H9 (cell line): Measurements from ENCODE around the gene MMP14. TPM values are rescaled to one million over a fixed set of nuclear protein-coding genes. Genes with fewer than 3 reads are reported as not detected.

Experiments
- DNase-seq: peaks from one replicate; pipeline ENCODE4 v3.0.0-alpha.2; 2017
- H2AFZ ChIP-seq: one replicate; pipeline ENCODE4 v1.6.1; 2013; ENCODE audit warnings: mild to moderate bottlenecking, low read length, control low read depth, moderate library complexity
- H2AK5ac ChIP-seq: 2 replicates; pipeline ENCODE4 v1.6.1; 2013; ENCODE audit warnings: low read length, control low read depth, mixed read lengths; ENCODE audit not compliant: insufficient read length
- H2BK120ac ChIP-seq: one replicate; pipeline ENCODE4 v1.6.1; 2013; ENCODE audit warnings: low read depth, mild to moderate bottlenecking, low read length, control low read depth, inconsistent platforms; ENCODE audit not compliant: poor library complexity, severe bottlenecking
- H2BK12ac ChIP-seq: 2 replicates; pipeline ENCODE4 v1.6.1; 2013; ENCODE audit warnings: low read length, control low read depth, mixed read lengths, low read depth; ENCODE audit not compliant: insufficient read length
- H2BK15ac ChIP-seq: 2 replicates; pipeline ENCODE4 v1.6.1; 2013; ENCODE audit warnings: low read depth, low read length, control low read depth
- H2BK20ac ChIP-seq: one replicate; pipeline ENCODE4 v1.6.1; 2013; ENCODE audit warnings: low read depth, mild to moderate bottlenecking, low read length, control low read depth, inconsistent platforms; ENCODE audit not compliant: poor library complexity, severe bottlenecking
- H2BK5ac ChIP-seq: 2 replicates; pipeline ENCODE4 v1.6.1; 2013; ENCODE audit warnings: low read length, control low read depth, mixed read lengths; ENCODE audit not compliant: insufficient read length
- H3K14ac ChIP-seq: 2 replicates; pipeline ENCODE4 v1.6.1; 2013; ENCODE audit warnings: low read length, control low read depth; ENCODE audit not compliant: insufficient read depth
- H3K18ac ChIP-seq: 2 replicates; pipeline ENCODE4 v1.6.1; 2013; ENCODE audit warnings: low read depth, mild to moderate bottlenecking, mixed read lengths, low read length, control low read depth; ENCODE audit not compliant: insufficient read length
- H3K23ac ChIP-seq: 2 replicates; pipeline ENCODE4 v1.6.1; 2013; ENCODE audit warnings: low read length, control low read depth, mixed read lengths, low read depth; ENCODE audit not compliant: insufficient read length
- H3K23me2 ChIP-seq: 2 replicates; pipeline ENCODE4 v1.6.1; 2013; ENCODE audit warnings: low read depth, mild to moderate bottlenecking, mixed read lengths, low read length, control low read depth; ENCODE audit not compliant: insufficient read length, poor library complexity, severe bottlenecking
- H3K27ac ChIP-seq: 2 replicates; pipeline ENCODE4 v1.5.1; 2013; ENCODE audit warnings: low read length, control low read depth, mixed read lengths, low read depth; ENCODE audit not compliant: insufficient read length
- H3K27me3 ChIP-seq: 2 replicates; pipeline ENCODE4 v1.6.1; 2013; ENCODE audit warnings: low read length, control low read depth, inconsistent platforms; ENCODE audit not compliant: insufficient read depth
- H3K4ac ChIP-seq: 2 replicates; pipeline ENCODE4 v1.6.1; 2013; ENCODE audit warnings: low read depth, mild to moderate bottlenecking, control low read depth, inconsistent platforms, low read length, moderate library complexity
- H3K4me1 ChIP-seq: 2 replicates; pipeline ENCODE4 v1.6.1; 2013; ENCODE audit warnings: low read length, control low read depth, inconsistent platforms; ENCODE audit not compliant: insufficient read depth
- H3K4me2 ChIP-seq: 2 replicates; pipeline ENCODE4 v1.6.1; 2013; ENCODE audit warnings: low read length, control low read depth, mixed read lengths; ENCODE audit not compliant: insufficient read length, insufficient read depth
- H3K56ac ChIP-seq: 2 replicates; pipeline ENCODE4 v1.6.1; 2013; ENCODE audit warnings: low read depth, mild to moderate bottlenecking, mixed read lengths, low read length, control low read depth; ENCODE audit not compliant: insufficient read length
- H3K79me1 ChIP-seq: 2 replicates; pipeline ENCODE4 v1.6.1; 2013; ENCODE audit warnings: low read depth, mild to moderate bottlenecking, moderate library complexity, low read length, control low read depth, inconsistent platforms; ENCODE audit not compliant: insufficient read depth, poor library complexity, severe bottlenecking
- H3K79me2 ChIP-seq: 2 replicates; pipeline ENCODE4 v1.6.1; 2013; ENCODE audit warnings: low read length, control low read depth, inconsistent platforms; ENCODE audit not compliant: insufficient read depth
- H3K9ac ChIP-seq: 2 replicates; pipeline ENCODE4 v1.6.1; 2013; ENCODE audit warnings: low read length, control low read depth, mixed read lengths; ENCODE audit not compliant: insufficient read length; ENCODE audit errors: extremely low read depth
- H3K9me3 ChIP-seq: one replicate; pipeline ENCODE4 v1.6.1; 2013; ENCODE audit warnings: low read depth, low read length, inconsistent platforms; ENCODE audit not compliant: control insufficient read depth
- H3T11ph ChIP-seq: one replicate; pipeline ENCODE4 v1.6.1; 2013; ENCODE audit warnings: mild to moderate bottlenecking, low read length, control low read depth, inconsistent platforms
- H4K20me1 ChIP-seq: one replicate; pipeline ENCODE4 v1.6.1; 2013; ENCODE audit not compliant: control insufficient read depth, insufficient read length, insufficient read depth
- H4K5ac ChIP-seq: 2 replicates; pipeline ENCODE4 v1.6.1; 2013; ENCODE audit warnings: low read depth, mild to moderate bottlenecking, mixed read lengths, low read length, control low read depth; ENCODE audit not compliant: insufficient read length
- H4K8ac ChIP-seq: replicated peaks from 2 replicates; pipeline ENCODE4 v1.6.1; 2013; ENCODE audit warnings: low read length, control low read depth, mixed read lengths, low read depth; ENCODE audit not compliant: insufficient read length
- H4K91ac ChIP-seq: 2 replicates; pipeline ENCODE4 v1.6.1; 2013; ENCODE audit warnings: low read depth, mild to moderate bottlenecking, moderate library complexity, mixed read lengths, low read length, control low read depth; ENCODE audit not compliant: insufficient read length
- H3K27ac Mint-ChIP-seq, 3 experiments: 2 replicates in 2 of 3; 3 replicates in 1 of 3; pipeline ENCODE4 v1.8.0; 2020 to 2021; ENCODE audit warnings: mixed read lengths in 3 of 3, mild to moderate bottlenecking in 1 of 3, moderate library complexity in 1 of 3
- H3K27me3 Mint-ChIP-seq: 2 replicates; pipeline ENCODE4 v1.8.0; 2021; ENCODE audit warnings: low read depth, mild to moderate bottlenecking, moderate library complexity, mixed read lengths
- H3K36me3 Mint-ChIP-seq, 3 experiments: 2 replicates in 2 of 3; 3 replicates in 1 of 3; pipeline ENCODE4 v1.8.0; 2020 to 2021; ENCODE audit warnings: low read depth in 3 of 3, mixed read lengths in 3 of 3; ENCODE audit not compliant: insufficient read depth in 1 of 3
- H3K4me1 Mint-ChIP-seq, 2 experiments: 2 replicates each; pipeline ENCODE4 v1.8.0; 2020; ENCODE audit warnings: mixed read lengths in 2 of 2
- H3K4me3 Mint-ChIP-seq, 2 experiments: 2 replicates in 1 of 2; 3 replicates in 1 of 2; pipeline ENCODE4 v1.8.0; 2020 to 2021; ENCODE audit warnings: mild to moderate bottlenecking in 2 of 2, mixed read lengths in 2 of 2, moderate library complexity in 1 of 2
- H3K9me3 Mint-ChIP-seq, 2 experiments: 2 replicates in 1 of 2; 3 replicates in 1 of 2; pipeline ENCODE4 v1.8.0; 2020; ENCODE audit warnings: mild to moderate bottlenecking in 2 of 2, mixed read lengths in 2 of 2, moderate library complexity in 1 of 2
- WGBS: extraction: QIAGEN DNeasy Blood & Tissue Kit; methylation state at CpG from one replicate; pipeline ENCODE4 v1.1.7; 2013; ENCODE audit warnings: missing lambda C conversion rate, low lambda C conversion rate, mixed read lengths; ENCODE audit not compliant: insufficient read length; ENCODE audit errors: extremely low coverage; 5-methylcytosine and 5-hydroxymethylcytosine counted together
- total RNA-seq: library from RNA; stranded (reverse); gene quantifications from 2 replicates; pipeline ENCODE4 v1.2.1, GENCODE V29; 2021
- TF ChIP-seq, protein P1 (sequence below): fragments of 200-600 bp; sonication (generic); conservative IDR thresholded peaks from 3 replicates; pipeline ENCODE4 v1.8.0; 2021; ENCODE audit warnings: antibody characterized with exemption, mild to moderate bottlenecking

MMP14 gene
- total RNA-seq, 1 experiment from 2014 or later, result 56.5 TPM

GRCh38 chr14:22845103-22845394 lies 8.7 kb downstream of the MMP14 start:
- Histone ChIP-seq H3K79me2 (no peaks in the 10 kb centered on the region), H3K23me2 (no peaks in the 10 kb centered on the region), H3K23ac (no peak overlapping the region), H3K9ac (no peak overlapping the region), H2AFZ (no peak overlapping the region), H2BK12ac (no peak overlapping the region), H3K79me1 (no peaks in the 10 kb centered on the region), H3K56ac (no peak overlapping the region), H3K18ac (no peak overlapping the region), H3K14ac (no peak overlapping the region), H3K4ac (no peak overlapping the region), H3T11ph (no peak overlapping the region), H2BK5ac (no peak overlapping the region), H4K5ac (no peak overlapping the region), H3K9me3 (no peaks in the 10 kb centered on the region), H4K20me1 (no peaks in the 10 kb centered on the region), H3K4me2 (no peak overlapping the region), H4K91ac (no peak overlapping the region), H2BK15ac (no peak overlapping the region), H2BK120ac (no peak overlapping the region), H2AK5ac (no peak overlapping the region), H3K4me1 (peaks cover 2% of the 10 kb centered on the region; the same call in 1 of the 2 replicates), H2BK20ac (no peak overlapping the region), H3K27me3 (no peaks in the 10 kb centered on the region), H3K27ac (no peak overlapping the region), H4K8ac (no peak overlapping the region)
- TF ChIP-seq, protein P1, sequence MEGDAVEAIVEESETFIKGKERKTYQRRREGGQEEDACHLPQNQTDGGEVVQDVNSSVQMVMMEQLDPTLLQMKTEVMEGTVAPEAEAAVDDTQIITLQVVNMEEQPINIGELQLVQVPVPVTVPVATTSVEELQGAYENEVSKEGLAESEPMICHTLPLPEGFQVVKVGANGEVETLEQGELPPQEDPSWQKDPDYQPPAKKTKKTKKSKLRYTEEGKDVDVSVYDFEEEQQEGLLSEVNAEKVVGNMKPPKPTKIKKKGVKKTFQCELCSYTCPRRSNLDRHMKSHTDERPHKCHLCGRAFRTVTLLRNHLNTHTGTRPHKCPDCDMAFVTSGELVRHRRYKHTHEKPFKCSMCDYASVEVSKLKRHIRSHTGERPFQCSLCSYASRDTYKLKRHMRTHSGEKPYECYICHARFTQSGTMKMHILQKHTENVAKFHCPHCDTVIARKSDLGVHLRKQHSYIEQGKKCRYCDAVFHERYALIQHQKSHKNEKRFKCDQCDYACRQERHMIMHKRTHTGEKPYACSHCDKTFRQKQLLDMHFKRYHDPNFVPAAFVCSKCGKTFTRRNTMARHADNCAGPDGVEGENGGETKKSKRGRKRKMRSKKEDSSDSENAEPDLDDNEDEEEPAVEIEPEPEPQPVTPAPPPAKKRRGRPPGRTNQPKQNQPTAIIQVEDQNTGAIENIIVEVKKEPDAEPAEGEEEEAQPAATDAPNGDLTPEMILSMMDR, result no peak
- WGBS, result no CpG with 5 or more reads among the region's 9 CpGs
- peaks cover 23 to 28% of the 10 kb centered on the region in 2 experiments for H3K4me1 Mint-ChIP-seq
- no peak overlapping the region for H3K27ac Mint-ChIP-seq
- H3K36me3 Mint-ChIP-seq, result peaks cover 17 to 61% (median 50%) of the 10 kb centered on the region in 3 experiments
- DNase-seq, result no peak
- H3K9me3 Mint-ChIP-seq, result no peaks in the 10 kb centered on the region
- no peak overlapping the region for H3K4me3 Mint-ChIP-seq
- no peaks in the 10 kb centered on the region for H3K27me3 Mint-ChIP-seq
